Measurements from ENCODE around the gene VWA1. TPM values are rescaled to one million over a fixed set of nuclear protein-coding genes. Genes with fewer than 3 reads are reported as not detected.
"Not testable (repeated sequence)": the region's sequence is repeated elsewhere in the genome, so short reads cannot be mapped to it uniquely, and the experiment has no call there.

VWA1 gene
- total and polyA plus RNA-seq, 2 donors: 5.1 to 16.8 TPM

DNA sequence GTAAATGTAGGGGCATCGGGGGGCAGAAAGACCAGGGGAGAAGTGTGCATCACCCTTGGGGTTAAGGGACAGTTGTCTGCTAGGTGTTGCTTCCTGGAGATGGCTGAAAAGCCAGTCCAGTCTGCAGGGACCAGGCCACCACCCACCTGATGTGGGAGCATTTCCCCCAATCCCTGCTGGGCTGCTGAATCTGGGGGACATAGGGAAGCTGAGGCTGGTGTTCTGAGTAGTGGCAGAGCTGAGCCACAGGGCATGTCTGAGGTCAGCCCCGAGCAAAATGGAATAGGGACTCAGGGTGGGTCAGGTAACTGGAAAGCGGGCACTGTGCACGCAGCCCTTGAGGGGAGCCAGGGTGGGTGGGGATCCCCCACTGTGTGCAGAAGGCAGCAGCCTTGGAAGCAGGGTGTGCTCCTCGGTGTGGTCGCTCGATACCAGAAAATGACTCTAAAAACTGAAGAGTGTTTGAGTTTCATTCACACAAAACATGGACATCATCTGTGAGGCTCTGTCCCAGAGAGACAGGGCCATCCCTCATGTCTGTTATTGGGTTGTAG, 34.0 kb upstream of the VWA1 start:
- peaks cover 0 to 1% of the 10 kb centered on the region in 2 donors for H3K9me3 ChIP-seq (ENCODE audit: control insufficient read depth in 2 of 2, insufficient read depth in 1 of 2, low read length in 1 of 2)
- DNase-seq (ENCODE audit: low read depth in 6 of 9, low spot score in 9 of 9): no peak
- peaks cover 30 to 49% of the 10 kb centered on the region in 2 donors for H3K4me1 ChIP-seq (ENCODE audit: control insufficient read depth in 2 of 2, insufficient read depth in 2 of 2, low read length in 2 of 2)
- peaks cover 66 to 69% of the 10 kb centered on the region in 2 donors for H3K36me3 ChIP-seq (ENCODE audit: control insufficient read depth in 2 of 2, insufficient read depth in 2 of 2, low read length in 1 of 2)
- no peak overlapping the region for H3K27ac ChIP-seq (ENCODE audit: low read depth in 1 of 2, low read length in 1 of 2)
- H3K4me3 ChIP-seq (ENCODE audit: low read length in 2 of 2): no peak overlapping the region
- no peaks in the 10 kb centered on the region for H3K27me3 ChIP-seq (ENCODE audit: control insufficient read depth in 2 of 2, insufficient read depth in 1 of 2, low read length in 1 of 2)
- 95% methylated on average over 7 of the region's 7 CpGs for WGBS

DNA sequence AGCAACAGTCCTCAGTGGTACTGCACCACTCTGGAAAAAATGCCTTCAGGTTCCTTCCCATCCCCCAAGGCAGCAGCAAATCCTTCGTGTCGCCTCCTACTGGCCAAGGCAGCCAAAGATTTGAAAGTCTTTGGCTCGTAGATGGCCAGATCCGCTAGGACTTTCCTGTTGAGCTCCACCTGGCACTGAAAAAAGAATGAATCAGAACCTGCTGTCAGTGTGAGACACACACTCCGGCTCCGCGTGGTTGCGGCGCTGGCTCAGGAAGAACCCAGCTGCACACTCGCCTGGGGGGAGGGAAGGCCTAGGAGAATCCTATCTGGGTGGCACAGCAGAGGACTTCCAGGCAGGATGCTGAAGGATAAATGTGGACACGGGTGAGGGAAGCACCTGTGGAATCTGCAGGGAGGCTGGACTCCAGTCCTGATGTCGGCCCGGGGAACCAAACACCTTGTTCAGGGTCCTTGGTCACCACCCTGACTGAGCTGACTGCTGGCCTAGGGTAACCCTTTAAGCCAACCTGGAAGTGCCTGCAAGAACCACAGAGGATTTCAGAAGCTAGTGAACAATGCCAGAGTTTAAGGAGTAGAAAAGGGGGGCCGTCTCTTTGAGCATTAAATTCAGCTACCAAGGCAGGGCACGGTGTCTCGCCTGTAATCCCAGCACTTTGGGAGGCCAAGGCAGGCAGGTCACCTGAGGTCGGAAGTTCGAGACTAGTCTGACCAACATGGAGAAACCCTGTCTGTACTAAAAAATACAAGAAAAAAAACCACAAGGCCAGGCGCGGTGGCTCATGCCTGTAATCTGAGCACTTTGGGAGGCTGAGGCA, 33.2 kb upstream of the VWA1 start:
- 95% methylated on average over 20 of the region's 20 CpGs for WGBS
- H3K4me1 ChIP-seq (ENCODE audit: control insufficient read depth in 2 of 2, insufficient read depth in 2 of 2, low read length in 2 of 2): peaks cover 30 to 46% of the 10 kb centered on the region in 2 donors
- H3K27me3 ChIP-seq (ENCODE audit: control insufficient read depth in 2 of 2, insufficient read depth in 1 of 2, low read length in 1 of 2): no peaks in the 10 kb centered on the region
- H3K9me3 ChIP-seq (ENCODE audit: control insufficient read depth in 2 of 2, insufficient read depth in 1 of 2, low read length in 1 of 2): peaks cover 0 to 1% of the 10 kb centered on the region in 2 donors
- H3K27ac ChIP-seq (ENCODE audit: low read depth in 1 of 2, low read length in 1 of 2): no peak overlapping the region
- peak in 1 of 9 donors; percentile 27 for DNase-seq (ENCODE audit: low read depth in 6 of 9, low spot score in 9 of 9)
- H3K36me3 ChIP-seq (ENCODE audit: control insufficient read depth in 2 of 2, insufficient read depth in 2 of 2, low read length in 1 of 2): peaks cover 62 to 63% of the 10 kb centered on the region in 2 donors
- H3K4me3 ChIP-seq (ENCODE audit: low read length in 2 of 2): no peak overlapping the region

DNA sequence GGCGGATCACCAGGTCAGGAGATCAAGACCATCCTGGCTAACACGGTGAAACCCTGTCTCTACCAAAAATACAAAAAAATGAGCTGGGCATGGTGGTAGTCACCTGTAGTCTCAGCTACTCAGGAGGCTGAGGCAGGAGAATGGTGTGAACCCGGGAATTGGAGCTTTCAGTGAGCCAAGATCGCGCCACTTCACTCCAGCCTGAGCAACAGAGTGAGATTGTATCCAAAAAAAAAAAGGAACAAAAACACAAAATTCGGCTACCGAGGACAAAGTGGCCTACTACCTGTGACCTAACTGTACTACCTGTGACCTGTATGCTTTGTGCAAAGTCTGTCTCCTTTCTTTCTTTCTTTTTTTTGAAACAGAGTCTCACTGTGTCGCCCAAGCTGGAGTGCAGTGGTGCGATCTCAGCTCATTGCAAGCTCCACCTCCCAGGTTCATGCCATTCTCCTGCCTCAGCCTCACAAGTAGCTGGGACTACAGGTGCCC, 32.5 kb upstream of the VWA1 start:
- Histone ChIP-seq H3K4me1 (ENCODE audit: control insufficient read depth in 2 of 2, insufficient read depth in 2 of 2, low read length in 2 of 2) (peaks cover 30 to 40% of the 10 kb centered on the region in 2 donors), H3K36me3 (ENCODE audit: control insufficient read depth in 2 of 2, insufficient read depth in 2 of 2, low read length in 1 of 2) (peaks cover 55 to 56% of the 10 kb centered on the region in 2 donors)
- H3K4me3 ChIP-seq (ENCODE audit: low read length in 2 of 2); DNase-seq (ENCODE audit: low read depth in 6 of 9, low spot score in 9 of 9); H3K9me3 ChIP-seq (ENCODE audit: control insufficient read depth in 2 of 2, insufficient read depth in 1 of 2, low read length in 1 of 2); H3K27ac ChIP-seq (ENCODE audit: low read depth in 1 of 2, low read length in 1 of 2); H3K27me3 ChIP-seq (ENCODE audit: control insufficient read depth in 2 of 2, insufficient read depth in 1 of 2, low read length in 1 of 2): not testable (repeated sequence)
- WGBS: 94% methylated on average over 9 of the region's 9 CpGs

DNA sequence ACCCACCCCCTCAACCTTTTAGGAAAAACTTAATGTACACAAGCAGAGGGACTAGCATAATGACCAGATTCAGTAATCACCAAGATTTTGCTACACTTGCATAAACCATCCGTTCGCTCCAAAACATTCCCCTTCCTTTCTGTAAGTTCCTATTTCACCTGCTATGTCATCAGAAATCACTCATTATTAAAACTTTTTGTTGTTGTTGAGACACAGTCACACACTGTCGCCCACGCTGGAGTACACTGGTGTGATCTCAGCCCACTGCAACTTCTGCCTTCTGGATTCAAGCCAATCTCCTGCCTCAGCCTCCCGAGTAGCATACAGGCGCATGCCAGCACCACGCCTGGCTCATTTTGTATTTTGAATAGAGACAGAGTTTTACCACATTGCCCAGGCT, 31.8 kb upstream of the VWA1 start:
- WGBS: 95% methylated on average over 7 of the region's 7 CpGs

DNA sequence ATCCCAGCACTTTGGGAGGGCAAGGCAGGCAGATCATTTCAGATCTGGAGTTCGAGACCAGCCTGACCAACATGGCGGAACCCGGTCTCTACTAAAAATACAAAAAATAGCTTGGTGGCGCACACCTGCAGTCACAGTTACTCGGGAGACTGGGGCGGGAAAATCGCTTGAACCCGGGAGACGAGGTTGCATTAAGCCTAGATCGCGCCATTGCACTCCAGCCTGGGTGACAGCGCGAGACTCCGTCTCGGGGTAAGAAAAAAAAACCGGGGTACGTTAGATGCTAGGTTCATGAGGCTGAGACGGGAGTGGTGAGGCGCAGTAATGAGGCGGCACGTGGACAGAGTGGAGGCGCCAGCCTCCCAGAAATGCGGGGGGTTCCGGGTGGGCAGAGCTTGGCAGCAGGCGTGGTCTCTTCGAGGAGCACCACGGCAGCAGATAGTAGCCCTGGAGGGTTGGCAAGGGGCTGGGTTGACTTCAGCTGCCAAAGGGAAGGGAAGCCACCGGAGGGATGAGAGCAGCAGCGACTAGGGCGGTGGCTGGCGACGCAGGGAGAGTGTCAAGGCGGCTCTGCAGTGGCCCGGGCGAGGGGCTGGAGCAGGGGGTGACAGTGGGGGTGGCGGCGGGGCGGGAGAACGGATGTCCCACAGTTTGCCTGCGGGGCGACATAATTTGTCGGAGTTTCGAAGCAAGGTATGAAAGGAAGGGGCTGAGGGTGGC, 29.2 kb upstream of the VWA1 start:
- no peaks in the 10 kb centered on the region for H3K27me3 ChIP-seq (ENCODE audit: control insufficient read depth in 2 of 2, insufficient read depth in 1 of 2, low read length in 1 of 2)
- H3K27ac ChIP-seq (ENCODE audit: low read depth in 1 of 2, low read length in 1 of 2): peak overlapping the region; percentile 67 to 97
- peaks cover 42 to 46% of the 10 kb centered on the region in 2 donors for H3K36me3 ChIP-seq (ENCODE audit: control insufficient read depth in 2 of 2, insufficient read depth in 2 of 2, low read length in 1 of 2)
- H3K4me3 ChIP-seq (ENCODE audit: low read length in 2 of 2): peak overlapping the region; percentile 95 to 99
- no peaks in the 10 kb centered on the region for H3K9me3 ChIP-seq (ENCODE audit: control insufficient read depth in 2 of 2, insufficient read depth in 1 of 2, low read length in 1 of 2)
- WGBS: 48% methylated on average over 43 of the region's 43 CpGs
- no peak for DNase-seq (ENCODE audit: low read depth in 6 of 9, low spot score in 9 of 9)
- H3K4me1 ChIP-seq (ENCODE audit: control insufficient read depth in 2 of 2, insufficient read depth in 2 of 2, low read length in 2 of 2): peaks cover 21 to 28% of the 10 kb centered on the region in 2 donors

More for the DNA sequence above, 31.8 kb upstream of the VWA1 start:
- no peak for DNase-seq (ENCODE audit: low read depth in 6 of 9, low spot score in 9 of 9)
- H3K4me1 ChIP-seq (ENCODE audit: control insufficient read depth in 2 of 2, insufficient read depth in 2 of 2, low read length in 2 of 2): peaks cover 28 to 41% of the 10 kb centered on the region in 2 donors
- peaks cover 52 to 55% of the 10 kb centered on the region in 2 donors for H3K36me3 ChIP-seq (ENCODE audit: control insufficient read depth in 2 of 2, insufficient read depth in 2 of 2, low read length in 1 of 2)
- H3K9me3 ChIP-seq (ENCODE audit: control insufficient read depth in 2 of 2, insufficient read depth in 1 of 2, low read length in 1 of 2): peaks cover 0 to 1% of the 10 kb centered on the region in 2 donors
- H3K27ac ChIP-seq (ENCODE audit: low read depth in 1 of 2, low read length in 1 of 2): no peak overlapping the region
- no peaks in the 10 kb centered on the region for H3K27me3 ChIP-seq (ENCODE audit: control insufficient read depth in 2 of 2, insufficient read depth in 1 of 2, low read length in 1 of 2)
- H3K4me3 ChIP-seq (ENCODE audit: low read length in 2 of 2): no peak overlapping the region

DNA sequence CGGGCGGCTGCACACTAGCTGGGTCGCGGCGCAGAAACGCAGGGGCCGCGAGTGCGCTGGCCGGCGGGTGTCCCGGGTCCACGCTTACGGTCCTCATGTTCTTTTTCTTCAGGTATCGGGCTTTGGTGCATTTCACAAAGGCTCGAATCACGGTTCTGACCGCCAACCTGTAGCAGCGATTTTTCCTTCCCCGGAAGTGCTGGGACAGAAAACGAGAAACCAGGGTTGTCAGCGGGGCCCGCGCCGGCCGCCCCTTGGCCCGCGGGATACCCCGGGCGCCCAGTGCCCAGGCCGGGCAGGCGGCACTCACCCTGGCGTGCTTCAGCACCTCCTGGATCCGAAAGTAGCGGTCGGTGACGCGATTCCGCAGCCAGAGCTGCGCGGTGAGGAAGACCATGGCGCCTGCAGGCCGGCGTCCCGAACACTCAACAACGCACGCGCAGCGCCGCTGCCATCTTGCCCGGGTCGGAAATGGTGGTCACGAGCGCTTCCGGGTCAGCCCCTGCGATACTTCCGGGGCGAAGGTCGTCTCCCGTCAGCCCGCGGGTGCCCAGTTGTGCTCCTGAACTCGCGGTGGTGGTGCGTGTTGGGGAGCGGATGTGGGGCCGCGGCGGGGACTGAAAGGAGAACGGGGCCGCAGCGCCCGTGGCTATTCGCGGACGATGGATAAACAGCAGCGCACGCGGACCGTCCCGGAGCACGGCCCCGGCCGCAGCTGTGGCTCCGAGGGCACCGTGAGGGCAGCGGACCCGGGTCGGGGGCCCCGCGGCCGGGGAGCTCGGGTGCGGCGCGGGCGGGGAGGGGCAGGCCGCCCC, 28.5 kb upstream of the VWA1 start, which contains the start of gene MRPL20:
MRPL20 (minus strand) TSS at position 473 of the 815 bp plus-strand sequence; CDS start at position 397, 76 bp downstream.
- peak within 1 kb of the TSS; percentile 95 to 99 for H3K4me3 ChIP-seq (ENCODE audit: low read length in 2 of 2)
- peak; percentile 86 to 97 (median 91) for DNase-seq (ENCODE audit: low read depth in 6 of 9, low spot score in 9 of 9)
- WGBS: under 1% methylated on average over 98 of the region's 98 CpGs
- H3K27me3 ChIP-seq (ENCODE audit: control insufficient read depth in 2 of 2, insufficient read depth in 1 of 2, low read length in 1 of 2): no peaks in the 10 kb centered on the region
- H3K27ac ChIP-seq (ENCODE audit: low read depth in 1 of 2, low read length in 1 of 2): peak within 1 kb of the TSS; percentile 67 to 97
- H3K4me1 ChIP-seq (ENCODE audit: control insufficient read depth in 2 of 2, insufficient read depth in 2 of 2, low read length in 2 of 2): peaks cover 21 to 25% of the 10 kb centered on the region in 2 donors
- H3K9me3 ChIP-seq (ENCODE audit: control insufficient read depth in 2 of 2, insufficient read depth in 1 of 2, low read length in 1 of 2): peaks cover 0 to 6% of the 10 kb centered on the region in 2 donors
- peaks cover 34 to 38% of the 10 kb centered on the region in 2 donors for H3K36me3 ChIP-seq (ENCODE audit: control insufficient read depth in 2 of 2, insufficient read depth in 2 of 2, low read length in 1 of 2)

DNA sequence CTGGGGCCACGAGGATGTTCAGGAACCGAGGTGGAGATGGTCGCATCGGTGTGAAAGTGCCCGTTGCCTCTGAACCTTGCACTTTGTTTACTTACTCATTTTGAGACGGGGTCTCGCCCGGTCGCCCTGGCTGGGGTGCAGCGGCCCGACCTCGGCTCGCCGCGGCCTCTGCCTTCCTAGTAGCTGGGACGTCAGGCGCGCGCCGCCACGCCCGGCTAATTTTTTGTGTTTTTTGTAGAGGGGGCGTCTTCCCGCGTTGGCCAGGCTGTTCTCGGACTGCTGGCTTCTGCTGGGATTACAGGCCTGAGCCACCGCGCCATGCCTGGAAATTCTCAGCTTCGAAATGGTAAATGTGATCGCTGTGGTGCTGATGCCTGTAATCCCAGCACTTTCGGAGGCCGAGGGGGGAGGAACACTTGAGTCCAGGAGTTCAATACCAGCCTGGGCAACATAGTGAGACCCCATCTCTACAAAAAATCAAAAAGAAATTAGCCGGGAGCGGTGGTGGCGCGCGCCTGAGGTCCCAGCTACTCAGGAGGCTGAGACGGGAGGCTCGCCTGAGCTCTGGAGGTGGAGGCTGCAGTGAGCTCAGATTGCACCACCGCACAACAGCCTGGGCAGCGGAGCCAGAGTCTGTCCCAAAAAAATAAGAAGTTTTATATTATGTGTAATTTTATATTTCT, 27.7 kb upstream of the VWA1 start:
- Histone ChIP-seq H3K27me3 (ENCODE audit: control insufficient read depth in 2 of 2, insufficient read depth in 1 of 2, low read length in 1 of 2) (no peaks in the 10 kb centered on the region), H3K4me1 (ENCODE audit: control insufficient read depth in 2 of 2, insufficient read depth in 2 of 2, low read length in 2 of 2) (peaks cover 21 to 25% of the 10 kb centered on the region in 2 donors), H3K36me3 (ENCODE audit: control insufficient read depth in 2 of 2, insufficient read depth in 2 of 2, low read length in 1 of 2) (peaks cover 27 to 31% of the 10 kb centered on the region in 2 donors), H3K9me3 (ENCODE audit: control insufficient read depth in 2 of 2, insufficient read depth in 1 of 2, low read length in 1 of 2) (peaks cover 0 to 12% of the 10 kb centered on the region in 2 donors), H3K4me3 (ENCODE audit: low read length in 2 of 2) (peak overlapping the region; percentile 95 to 99), H3K27ac (ENCODE audit: low read depth in 1 of 2, low read length in 1 of 2) (peak overlapping the region; percentile 67 to 94)
- WGBS: 13% methylated on average over 41 of the region's 41 CpGs
- no peak for DNase-seq (ENCODE audit: low read depth in 6 of 9, low spot score in 9 of 9)

DNA sequence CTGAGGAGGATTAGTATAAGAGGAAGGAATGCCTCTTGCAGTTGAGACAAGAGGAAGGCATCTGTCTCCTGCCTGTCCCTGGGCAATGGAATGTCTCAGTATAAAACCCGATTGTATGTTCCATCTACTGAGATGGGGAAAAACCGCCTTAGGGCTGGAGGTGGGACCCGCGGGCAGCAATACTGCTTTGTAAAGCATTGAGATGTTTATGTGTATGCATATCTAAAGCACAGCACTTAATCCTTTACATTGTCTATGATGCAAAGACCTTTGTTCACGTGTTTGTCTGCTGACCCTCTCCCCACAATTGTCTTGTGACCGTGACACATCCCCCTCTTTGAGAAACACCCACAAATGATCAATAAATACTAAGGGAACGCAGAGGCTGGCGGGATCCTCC, 25.3 kb upstream of the VWA1 start:
- peaks cover 7 to 12% of the 10 kb centered on the region in 2 donors for H3K36me3 ChIP-seq (ENCODE audit: control insufficient read depth in 2 of 2, insufficient read depth in 2 of 2, low read length in 1 of 2)
- H3K27me3 ChIP-seq (ENCODE audit: control insufficient read depth in 2 of 2, insufficient read depth in 1 of 2, low read length in 1 of 2): not testable (repeated sequence)

More for the DNA sequence above, 25.3 kb upstream of the VWA1 start:
- 91% methylated on average over 8 of the region's 8 CpGs for WGBS
- Histone ChIP-seq H3K4me1 (ENCODE audit: control insufficient read depth in 2 of 2, insufficient read depth in 2 of 2, low read length in 2 of 2) (peaks cover 21 to 23% of the 10 kb centered on the region in 2 donors), H3K9me3 (ENCODE audit: control insufficient read depth in 2 of 2, insufficient read depth in 1 of 2, low read length in 1 of 2) (peaks cover 0 to 12% of the 10 kb centered on the region in 2 donors)
- not testable (repeated sequence) for H3K4me3 ChIP-seq (ENCODE audit: low read length in 2 of 2); DNase-seq (ENCODE audit: low read depth in 6 of 9, low spot score in 9 of 9); H3K27ac ChIP-seq (ENCODE audit: low read depth in 1 of 2, low read length in 1 of 2)
